GF-D8 (cell line): ENCODE measurements around the gene TRIM5.
"Not testable (repeated sequence)": the region's sequence is repeated elsewhere in the genome, so short reads cannot be mapped to it uniquely, and the experiment has no call there.

Source experiments
- DNase-seq: peaks from one replicate; lab custom pipeline; 2025; lab: John Stamatoyannopoulos, UW

The TRIM5 gene

GRCh38 chr11:5688482-5688881 lies 3.6 kb upstream of the TRIM5 start:
- DNase-seq, result no peak

- no peak for DNase-seq
Measured at GRCh38 chr11:5686426-5686825, 1.6 kb upstream of the TRIM5 start.

GRCh38 chr11:5684036-5684645 lies 733 bp downstream of the TRIM5 start:
- no peak for DNase-seq

GRCh38 chr11:5683620-5684019 lies 1.3 kb downstream of the TRIM5 start:
- DNase-seq, result not testable (repeated sequence)

GRCh38 chr11:5682890-5683441 lies 1.9 kb downstream of the TRIM5 start:
- DNase-seq, result not testable (repeated sequence)

- DNase-seq, result no peak
Measured at GRCh38 chr11:5679811-5680210, 5.1 kb downstream of the TRIM5 start.

GRCh38 chr11:5674391-5674790 lies 10.5 kb downstream of the TRIM5 start:
- no peak for DNase-seq

GRCh38 chr11:5671831-5672230 lies 13.0 kb downstream of the TRIM5 start:
- DNase-seq, result no peak

GRCh38 chr11:5666402-5666793 lies 18.5 kb downstream of the TRIM5 start:
- no peak for DNase-seq

- no peak for DNase-seq
Measured at GRCh38 chr11:5665746-5666401, 19.0 kb downstream of the TRIM5 start.

GRCh38 chr11:5665051-5665570 lies 19.8 kb downstream of the TRIM5 start:
- DNase-seq, result no peak

GRCh38 chr11:5663511-5663910 lies 21.4 kb downstream of the TRIM5 start:
- DNase-seq, result no peak

- no peak for DNase-seq
Measured at GRCh38 chr11:5658318-5658717, 26.6 kb downstream of the TRIM5 start.

GRCh38 chr11:5656956-5657355 lies 27.9 kb downstream of the TRIM5 start:
- not testable (repeated sequence) for DNase-seq

GRCh38 chr11:5655474-5655873 lies 29.4 kb downstream of the TRIM5 start:
- no peak for DNase-seq

GRCh38 chr11:5646139-5646538 lies 38.7 kb downstream of the TRIM5 start:
- no peak for DNase-seq

GRCh38 chr11:5643585-5643984 lies 41.3 kb downstream of the TRIM5 start:
- DNase-seq, result no peak

GRCh38 chr11:5639953-5640352 lies 44.9 kb downstream of the TRIM5 start:
- no peak for DNase-seq

GRCh38 chr11:5631969-5632635 lies 52.8 kb downstream of the TRIM5 start:
- no peak for DNase-seq

GRCh38 chr11:5631417-5631816 lies 53.5 kb downstream of the TRIM5 start:
- no peak for DNase-seq

- DNase-seq, result no peak
Measured at GRCh38 chr11:5626196-5626595, 58.7 kb downstream of the TRIM5 start.

- no peak for DNase-seq
Measured at GRCh38 chr11:5625281-5625680, 59.6 kb downstream of the TRIM5 start.
